ENCODE data around the gene TRIM6. TPM values are rescaled to one million over a fixed set of nuclear protein-coding genes. Genes with fewer than 3 reads are reported as not detected.
"Not testable (repeated sequence)": the region's sequence is repeated elsewhere in the genome, so short reads cannot be mapped to it uniquely, and the experiment has no call there.

The TRIM6 gene
- total and polyA plus RNA-seq, 8 donors, result 4.2 to 9.7 (median 6.1) TPM

DNA sequence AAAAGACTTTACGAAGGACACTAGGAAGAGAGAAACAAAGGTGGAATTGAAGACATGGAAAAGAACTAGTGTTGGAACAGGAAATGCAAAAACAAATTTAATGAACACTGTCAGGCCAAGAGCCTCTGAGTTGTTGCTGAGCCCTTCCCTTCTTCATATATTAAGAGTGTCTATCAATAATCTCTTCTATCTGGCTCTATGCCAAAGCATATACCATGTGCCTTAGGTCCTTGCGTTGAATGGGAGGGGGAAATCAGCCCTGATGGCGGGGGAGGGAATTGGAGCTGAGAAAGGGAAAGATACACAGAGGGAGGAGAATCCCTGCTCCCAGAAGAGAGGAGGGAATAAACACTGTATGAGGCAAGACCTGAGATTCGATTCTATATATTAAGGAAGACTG is 21.3 kb upstream of the TRIM6 start:
- no peak for ATAC-seq
- H3K36me3 ChIP-seq, result no peaks in the 10 kb centered on the region
- no peaks in the 10 kb centered on the region for H3K27me3 ChIP-seq
- DNase-seq, result no peak
- H3K4me3 ChIP-seq, result no peak overlapping the region
- TF ChIP-seq CTCF (IDR thresholded peaks at IDR 0.05), result no peak
- H3K4me1 ChIP-seq, result no peaks in the 10 kb centered on the region
- no peak overlapping the region for H3K27ac ChIP-seq
- intact Hi-C loops (cut with DNase I), result no loop called here
- H3K9me3 ChIP-seq, result no peaks in the 10 kb centered on the region

DNA sequence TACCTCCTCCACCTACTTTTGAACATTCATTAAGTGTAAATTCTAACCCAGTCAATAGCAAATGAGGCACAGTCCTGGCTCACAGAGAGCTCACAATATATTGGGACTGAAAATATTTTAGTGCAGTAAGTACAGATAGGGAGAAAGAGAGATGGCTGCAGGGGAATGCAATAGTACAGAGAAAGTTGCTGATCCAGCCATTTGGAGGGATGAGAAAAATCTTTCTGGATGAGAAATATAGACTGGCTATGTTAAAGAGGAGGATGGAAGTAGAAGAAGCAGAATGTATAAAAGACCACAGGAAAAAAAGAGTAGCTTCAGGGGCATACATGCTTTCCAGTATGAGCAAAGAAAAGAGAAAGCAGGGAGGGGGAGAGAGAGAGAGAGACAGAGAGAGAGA is 19.3 kb upstream of the TRIM6 start:
- Histone ChIP-seq H3K4me1 (no peaks in the 10 kb centered on the region), H3K9me3 (no peaks in the 10 kb centered on the region), H3K27ac (no peak overlapping the region), H3K27me3 (no peaks in the 10 kb centered on the region), H3K36me3 (no peaks in the 10 kb centered on the region), H3K4me3 (no peak overlapping the region)
- no peak for ATAC-seq
- TF ChIP-seq CTCF (IDR thresholded peaks at IDR 0.05), result no peak
- intact Hi-C loops (cut with DNase I), result no loop called here
- DNase-seq, result no peak

DNA sequence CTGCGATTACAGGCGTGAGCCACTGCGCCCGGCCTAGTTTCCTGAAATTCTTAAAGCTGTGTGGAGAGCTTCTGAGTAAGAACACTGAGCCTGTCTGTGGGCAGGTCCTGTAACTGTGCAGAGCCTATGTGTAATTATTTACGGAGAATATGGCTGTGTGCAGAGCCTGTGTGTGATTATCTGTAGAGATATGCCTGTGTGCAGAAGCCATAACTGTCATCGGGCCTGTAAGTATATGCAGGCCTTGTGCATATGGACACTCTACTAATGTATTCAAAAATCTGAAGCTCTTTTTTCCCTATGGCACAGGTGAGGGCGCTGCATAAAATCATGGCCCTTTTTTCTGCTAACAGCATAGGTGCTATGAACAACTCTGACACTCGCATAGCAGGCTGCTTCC is 15.9 kb upstream of the TRIM6 start, which contains the start of gene OR52B6:
Gene OR52B6, plus strand, starts transcription at position 301 of the 400 bp plus-strand sequence. Its CDS starts 0 bp downstream, at position 301.
- no peak for DNase-seq
- H3K4me1 ChIP-seq, result no peaks in the 10 kb centered on the region
- no peak within 1 kb of the TSS for H3K4me3 ChIP-seq
- ATAC-seq, result no peak
- TF ChIP-seq CTCF (IDR thresholded peaks at IDR 0.05), result no peak
- H3K9me3 ChIP-seq, result no peaks in the 10 kb centered on the region
- H3K27ac ChIP-seq, result no peak within 1 kb of the TSS
- H3K36me3 ChIP-seq, result no peaks in the 10 kb centered on the region
- no peaks in the 10 kb centered on the region for H3K27me3 ChIP-seq
- intact Hi-C loops (cut with DNase I), result no loop called here

- Histone ChIP-seq H3K36me3 (no peaks in the 10 kb centered on the region), H3K9me3 (no peaks in the 10 kb centered on the region), H3K4me3 (no peak overlapping the region), H3K4me1 (no peaks in the 10 kb centered on the region), H3K27ac (no peak overlapping the region), H3K27me3 (no peaks in the 10 kb centered on the region)
- no peak for DNase-seq
- intact Hi-C loops (cut with DNase I), result no loop called here
- TF ChIP-seq CTCF (IDR thresholded peaks at IDR 0.05), result no peak
- ATAC-seq, result no peak
Measured at GRCh38 chr11:5581014-5581413, 15.4 kb upstream of the TRIM6 start.

DNA sequence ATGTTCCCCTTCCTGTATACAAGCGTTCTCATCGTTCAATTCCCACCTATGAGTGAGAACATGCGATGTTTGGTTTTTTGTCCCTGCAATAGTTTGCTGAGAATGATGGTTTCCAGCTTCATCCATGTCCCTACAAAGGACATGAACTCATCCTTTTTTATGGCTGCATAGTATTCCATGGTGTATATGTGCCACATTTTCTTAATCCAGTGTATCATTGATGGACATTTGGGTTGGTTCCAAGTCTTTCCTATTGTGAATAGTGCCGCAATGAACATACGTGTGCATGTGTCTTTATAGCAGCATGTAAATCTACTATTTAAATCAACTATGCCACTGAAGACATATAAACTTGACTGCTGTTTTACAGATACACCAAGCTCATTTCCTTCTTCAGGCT is 12.0 kb upstream of the TRIM6 start:
- not testable (repeated sequence) for H3K4me3 ChIP-seq

GRCh38 chr11:5589906-5590305 is 6.5 kb upstream of the TRIM6 start:
- H3K36me3 ChIP-seq; H3K4me3 ChIP-seq; H3K4me1 ChIP-seq; intact Hi-C loops (cut with DNase I); ATAC-seq; H3K27ac ChIP-seq; H3K27me3 ChIP-seq; H3K9me3 ChIP-seq: not testable (repeated sequence)
- peak in 1 of 4 donors; percentile 68 for DNase-seq

More for the DNA sequence above, 12.0 kb upstream of the TRIM6 start:
- ATAC-seq; H3K9me3 ChIP-seq; H3K27ac ChIP-seq; H3K27me3 ChIP-seq; intact Hi-C loops (cut with DNase I); H3K4me1 ChIP-seq; H3K36me3 ChIP-seq; DNase-seq: not testable (repeated sequence)
